GM19467 (cell line): ENCODE data around the gene KBTBD6.
"Not testable (repeated sequence)": the region's sequence is repeated elsewhere in the genome, so short reads cannot be mapped to it uniquely, and the experiment has no call there.

Experiments
- ATAC-seq: cut with Tn5 transposase; IDR thresholded peaks from one replicate; pipeline ENCODE4 v1.9.1; 2021; ENCODE audit warnings: mild to moderate bottlenecking, moderate library complexity; ENCODE audit not compliant: unreplicated experiment

Gene KBTBD6

GRCh38 chr13:41136396-41137031, 3.9 kb upstream of the KBTBD6 start:
- ATAC-seq = no peak

- ATAC-seq = no peak
These were observed 1.3 kb upstream of the KBTBD6 start for GRCh38 chr13:41133951-41134350.

GRCh38 chr13:41131660-41132511, 716 bp downstream of the KBTBD6 start:
- ATAC-seq = peak; percentile 2

GRCh38 chr13:41131189-41131588, 1.4 kb downstream of the KBTBD6 start:
- not testable (repeated sequence) for ATAC-seq

- ATAC-seq = no peak
These were observed 2.2 kb downstream of the KBTBD6 start for GRCh38 chr13:41130356-41130755.

- ATAC-seq = no peak
These were observed 4.9 kb downstream of the KBTBD6 start for GRCh38 chr13:41127701-41128100.

GRCh38 chr13:41122838-41123237, 9.8 kb downstream of the KBTBD6 start:
- ATAC-seq = no peak

- no peak for ATAC-seq
These were observed 14.7 kb downstream of the KBTBD6 start for GRCh38 chr13:41117869-41118268.

GRCh38 chr13:41111454-41111853, 21.1 kb downstream of the KBTBD6 start:
- ATAC-seq = no peak

GRCh38 chr13:41107584-41108014, 25.0 kb downstream of the KBTBD6 start:
- no peak for ATAC-seq

- no peak for ATAC-seq
These were observed 25.5 kb downstream of the KBTBD6 start for GRCh38 chr13:41107104-41107571.

GRCh38 chr13:41099986-41100385, 32.6 kb downstream of the KBTBD6 start:
- no peak for ATAC-seq

GRCh38 chr13:41098761-41099160, 33.8 kb downstream of the KBTBD6 start:
- no peak for ATAC-seq

GRCh38 chr13:41095681-41096080, 36.9 kb downstream of the KBTBD6 start:
- ATAC-seq = not testable (repeated sequence)

GRCh38 chr13:41085961-41086585, 46.5 kb downstream of the KBTBD6 start:
- no peak for ATAC-seq

- ATAC-seq = no peak
These were observed 52.9 kb downstream of the KBTBD6 start for GRCh38 chr13:41079725-41080124.
